NCI-H1092 (cell line): ENCODE measurements around the gene PCDHA8.
"Not testable (repeated sequence)": the region's sequence is repeated elsewhere in the genome, so short reads cannot be mapped to it uniquely, and the experiment has no call there.

Experiments used
- DNase-seq: peaks from one replicate; lab custom pipeline; 2025; lab: John Stamatoyannopoulos, UW

Gene PCDHA8

GRCh38 chr5:140827704-140828361, 13.2 kb upstream of the PCDHA8 start, which contains the start of gene PCDHA6:
Gene PCDHA6 (plus strand): TSS chr5:140827960. CDS start chr5:140828092, 132 bp downstream.
- DNase-seq = no peak

GRCh38 chr5:140828362-140828737, 12.6 kb upstream of the PCDHA8 start:
- no peak for DNase-seq

GRCh38 chr5:140829511-140830501, 11.2 kb upstream of the PCDHA8 start:
- not testable (repeated sequence) for DNase-seq

- no peak for DNase-seq
Observed at GRCh38 chr5:140833993-140834392, 7.0 kb upstream of the PCDHA8 start, which contains the start of gene PCDHA7. Gene PCDHA7 (plus strand): TSS chr5:140834269. CDS start chr5:140834384, 115 bp downstream.

GRCh38 chr5:140834439-140835008, 6.5 kb upstream of the PCDHA8 start:
- DNase-seq = not testable (repeated sequence)

GRCh38 chr5:140835622-140836510, 5.1 kb upstream of the PCDHA8 start:
- DNase-seq = no peak

GRCh38 chr5:140842798-140843733, 2.1 kb downstream of the PCDHA8 start:
- no peak for DNase-seq

- not testable (repeated sequence) for DNase-seq
Observed at GRCh38 chr5:140848139-140849102, 7.4 kb downstream of the PCDHA8 start, which contains the start of gene PCDHA9. Gene PCDHA9 (plus strand): TSS chr5:140848382. CDS start chr5:140848496, 114 bp downstream.

- DNase-seq = not testable (repeated sequence)
Observed at GRCh38 chr5:140849831-140850634, 9.0 kb downstream of the PCDHA8 start.

GRCh38 chr5:140855772-140856674, 15.0 kb downstream of the PCDHA8 start, which contains the start of gene PCDHA10:
Gene PCDHA10 (plus strand): TSS chr5:140855897. CDS start chr5:140856049, 152 bp downstream.
- DNase-seq = no peak

- no peak for DNase-seq
Observed at GRCh38 chr5:140857177-140857986, 16.4 kb downstream of the PCDHA8 start.

- DNase-seq = no peak
Observed at GRCh38 chr5:140857987-140858240, 16.9 kb downstream of the PCDHA8 start.

GRCh38 chr5:140862441-140863295, 21.7 kb downstream of the PCDHA8 start:
- DNase-seq = no peak

- peak; percentile 65 for DNase-seq
Observed at GRCh38 chr5:140868721-140869554, 28.0 kb downstream of the PCDHA8 start, which contains the start of gene PCDHA11. Gene PCDHA11 (plus strand): TSS chr5:140868957. CDS start chr5:140869104, 147 bp downstream.
